ENCODE results near the gene ZCCHC7. TPM values are rescaled to one million over a fixed set of nuclear protein-coding genes. Genes with fewer than 3 reads are reported as not detected.
"Not testable (repeated sequence)": the region's sequence is repeated elsewhere in the genome, so short reads cannot be mapped to it uniquely, and the experiment has no call there.

The ZCCHC7 gene
- total RNA-seq, 4 donors from 2014 or later = 4.8 to 11.2 (median 6.9) TPM

DNA sequence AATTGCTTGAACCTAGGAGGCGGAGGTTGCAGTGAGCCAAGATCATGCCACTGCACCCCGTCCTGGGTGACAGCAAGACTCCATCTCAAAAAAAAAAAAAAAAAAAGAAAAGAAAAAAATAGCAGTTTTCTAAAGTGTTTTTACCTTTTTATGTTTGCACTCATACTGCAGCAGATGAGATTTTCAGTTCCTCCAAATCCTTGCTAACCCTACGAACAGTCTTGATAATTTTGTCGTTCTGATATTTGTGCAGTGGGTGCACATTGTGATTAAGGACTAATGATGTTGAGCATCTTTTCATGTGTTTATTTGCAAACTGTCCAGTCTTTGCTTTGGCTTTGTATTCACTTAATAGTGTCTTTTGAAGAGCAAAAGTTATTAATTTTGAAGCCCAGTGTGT lies 42.9 kb downstream of the ZCCHC7 start:
- in situ Hi-C loops (cut with MboI; ENCODE audit: low sequenced_read_pairs in 4 of 4) = no loop called here
- no peak overlapping the region for H3K27ac ChIP-seq
- no peak for ATAC-seq
- no peak overlapping the region for H3K4me3 ChIP-seq
- H3K4me1 ChIP-seq = no peaks in the 10 kb centered on the region
- intact Hi-C loops (cut with DNase I; ENCODE audit: low total_unique reads) = no loop called here
- H3K27me3 ChIP-seq = no peaks in the 10 kb centered on the region
- H3K9me3 ChIP-seq = no peaks in the 10 kb centered on the region
- H3K36me3 ChIP-seq = peaks cover 0 to 7% of the 10 kb centered on the region in 2 donors
- no peak for DNase-seq
- TF ChIP-seq POLR2A (IDR thresholded peaks at IDR 0.05) (no peak), CTCF (IDR thresholded peaks at IDR 0.05 in 4 of 5, conservative IDR thresholded peaks at IDR 0.05 in 1 of 5) (no peak)

DNA sequence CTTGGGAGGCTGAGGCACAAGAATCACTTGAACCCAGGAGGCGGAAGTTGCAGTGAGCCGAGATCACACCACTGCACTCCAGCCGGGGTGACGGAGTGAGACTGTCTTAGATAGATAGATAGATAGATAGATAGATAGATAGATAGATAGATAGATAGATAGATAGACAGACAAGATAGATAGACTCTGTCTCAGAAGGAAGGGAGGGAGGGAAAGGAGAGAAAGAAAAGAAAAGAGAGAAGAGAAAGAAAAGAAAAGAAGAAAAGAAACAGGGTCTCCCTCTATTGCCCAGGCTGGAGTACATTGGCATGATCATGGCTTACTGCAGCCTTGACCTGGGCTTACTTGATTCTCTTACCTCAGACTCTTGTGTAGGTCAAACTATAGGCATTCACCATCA lies 44.0 kb downstream of the ZCCHC7 start:
- H3K4me3 ChIP-seq; ATAC-seq; H3K9me3 ChIP-seq; H3K4me1 ChIP-seq; H3K27ac ChIP-seq; DNase-seq; in situ Hi-C loops (cut with MboI; ENCODE audit: low sequenced_read_pairs in 4 of 4); H3K27me3 ChIP-seq; H3K36me3 ChIP-seq; intact Hi-C loops (cut with DNase I; ENCODE audit: low total_unique reads): not testable (repeated sequence)

GRCh38 chr9:37165644-37166043 lies 45.3 kb downstream of the ZCCHC7 start:
- Histone ChIP-seq H3K27ac (no peak overlapping the region), H3K4me1 (no peaks in the 10 kb centered on the region), H3K27me3 (no peaks in the 10 kb centered on the region), H3K4me3 (no peak overlapping the region), H3K36me3 (peaks cover 0 to 7% of the 10 kb centered on the region in 2 donors), H3K9me3 (no peaks in the 10 kb centered on the region)
- in situ Hi-C loops (cut with MboI; ENCODE audit: low sequenced_read_pairs in 4 of 4) = no loop called here
- TF ChIP-seq POLR2A (IDR thresholded peaks at IDR 0.05) = no peak
- TF ChIP-seq CTCF (IDR thresholded peaks at IDR 0.05 in 4 of 5, conservative IDR thresholded peaks at IDR 0.05 in 1 of 5) = no peak
- DNase-seq (no peak), ATAC-seq (no peak)
- intact Hi-C loops (cut with DNase I; ENCODE audit: low total_unique reads) = no loop called here

GRCh38 chr9:37167456-37168047 lies 47.2 kb downstream of the ZCCHC7 start:
- H3K27ac ChIP-seq = no peak overlapping the region
- no peak overlapping the region for H3K4me3 ChIP-seq
- in situ Hi-C loops (cut with MboI; ENCODE audit: low sequenced_read_pairs in 4 of 4) = no loop called here
- H3K9me3 ChIP-seq = no peaks in the 10 kb centered on the region
- no peaks in the 10 kb centered on the region for H3K36me3 ChIP-seq
- H3K27me3 ChIP-seq = no peaks in the 10 kb centered on the region
- intact Hi-C loops (cut with DNase I; ENCODE audit: low total_unique reads) = no loop called here
- DNase-seq = no peak
- TF ChIP-seq POLR2A (IDR thresholded peaks at IDR 0.05) = no peak
- TF ChIP-seq CTCF (IDR thresholded peaks at IDR 0.05 in 4 of 5, conservative IDR thresholded peaks at IDR 0.05 in 1 of 5) = no peak
- no peak for ATAC-seq
- H3K4me1 ChIP-seq = no peaks in the 10 kb centered on the region

GRCh38 chr9:37172557-37172956 lies 52.2 kb downstream of the ZCCHC7 start:
- in situ Hi-C loops (cut with MboI; ENCODE audit: low sequenced_read_pairs in 4 of 4) (no loop called here), intact Hi-C loops (cut with DNase I; ENCODE audit: low total_unique reads) (no loop called here)
- H3K4me3 ChIP-seq = no peak overlapping the region
- DNase-seq (no peak), ATAC-seq (no peak)
- H3K27ac ChIP-seq = no peak overlapping the region
- no peaks in the 10 kb centered on the region for H3K27me3 ChIP-seq
- no peaks in the 10 kb centered on the region for H3K4me1 ChIP-seq
- TF ChIP-seq CTCF (IDR thresholded peaks at IDR 0.05 in 4 of 5, conservative IDR thresholded peaks at IDR 0.05 in 1 of 5) (no peak), POLR2A (IDR thresholded peaks at IDR 0.05) (no peak)
- H3K9me3 ChIP-seq = no peaks in the 10 kb centered on the region
- H3K36me3 ChIP-seq = no peaks in the 10 kb centered on the region

Measured in gastrocnemius medialis (tissue), 4 donors.